Cardiac fibroblast (primary cell): ENCODE results near the gene CELSR1.

Experiments used
- DNase-seq, 2 donors: peaks; one replicate each; pipeline versions ENCODE4 v3.0.0 to v3.0.0-alpha.2; 2010; ENCODE audit warnings: low read depth in 2 of 2
- H3K4me3 ChIP-seq, 2 donors: replicated peaks in 1 of 2; 1 replicate in 1 of 2; 2 replicates in 1 of 2; pipeline ENCODE4 v1.5.1; 2011; ENCODE audit warnings: low read depth in 2 of 2, low read length in 2 of 2, mild to moderate bottlenecking in 2 of 2, moderate library complexity in 1 of 2
- TF ChIP-seq, protein P1 (sequence below): IDR thresholded peaks from one replicate; pipeline ENCODE4 v1.5.1; 2011; ENCODE audit warnings: low read depth, mild to moderate bottlenecking, low read length, inconsistent platforms

CELSR1 gene

DNA sequence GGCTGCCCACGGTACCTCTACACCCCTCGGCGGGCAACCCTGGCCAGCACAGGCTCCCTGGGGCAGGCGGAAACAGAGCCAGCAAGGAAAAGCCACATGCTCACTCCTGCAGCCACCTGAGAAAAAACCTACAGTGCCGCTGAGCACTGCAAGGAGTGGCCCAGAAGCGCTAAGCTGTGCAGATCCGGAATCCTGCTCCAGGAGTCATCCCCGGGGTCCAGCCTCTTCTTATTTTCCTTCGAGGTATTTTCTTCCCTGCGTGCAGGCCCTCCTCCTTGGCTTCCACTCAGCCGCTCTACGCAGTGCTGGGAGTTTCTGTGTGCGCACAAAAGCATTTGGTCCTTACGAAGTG, 120.9 kb downstream of the CELSR1 start:
- TF ChIP-seq, protein P1, sequence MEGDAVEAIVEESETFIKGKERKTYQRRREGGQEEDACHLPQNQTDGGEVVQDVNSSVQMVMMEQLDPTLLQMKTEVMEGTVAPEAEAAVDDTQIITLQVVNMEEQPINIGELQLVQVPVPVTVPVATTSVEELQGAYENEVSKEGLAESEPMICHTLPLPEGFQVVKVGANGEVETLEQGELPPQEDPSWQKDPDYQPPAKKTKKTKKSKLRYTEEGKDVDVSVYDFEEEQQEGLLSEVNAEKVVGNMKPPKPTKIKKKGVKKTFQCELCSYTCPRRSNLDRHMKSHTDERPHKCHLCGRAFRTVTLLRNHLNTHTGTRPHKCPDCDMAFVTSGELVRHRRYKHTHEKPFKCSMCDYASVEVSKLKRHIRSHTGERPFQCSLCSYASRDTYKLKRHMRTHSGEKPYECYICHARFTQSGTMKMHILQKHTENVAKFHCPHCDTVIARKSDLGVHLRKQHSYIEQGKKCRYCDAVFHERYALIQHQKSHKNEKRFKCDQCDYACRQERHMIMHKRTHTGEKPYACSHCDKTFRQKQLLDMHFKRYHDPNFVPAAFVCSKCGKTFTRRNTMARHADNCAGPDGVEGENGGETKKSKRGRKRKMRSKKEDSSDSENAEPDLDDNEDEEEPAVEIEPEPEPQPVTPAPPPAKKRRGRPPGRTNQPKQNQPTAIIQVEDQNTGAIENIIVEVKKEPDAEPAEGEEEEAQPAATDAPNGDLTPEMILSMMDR, result no peak
- no peak for DNase-seq
- H3K4me3 ChIP-seq, result no peak overlapping the region

DNA sequence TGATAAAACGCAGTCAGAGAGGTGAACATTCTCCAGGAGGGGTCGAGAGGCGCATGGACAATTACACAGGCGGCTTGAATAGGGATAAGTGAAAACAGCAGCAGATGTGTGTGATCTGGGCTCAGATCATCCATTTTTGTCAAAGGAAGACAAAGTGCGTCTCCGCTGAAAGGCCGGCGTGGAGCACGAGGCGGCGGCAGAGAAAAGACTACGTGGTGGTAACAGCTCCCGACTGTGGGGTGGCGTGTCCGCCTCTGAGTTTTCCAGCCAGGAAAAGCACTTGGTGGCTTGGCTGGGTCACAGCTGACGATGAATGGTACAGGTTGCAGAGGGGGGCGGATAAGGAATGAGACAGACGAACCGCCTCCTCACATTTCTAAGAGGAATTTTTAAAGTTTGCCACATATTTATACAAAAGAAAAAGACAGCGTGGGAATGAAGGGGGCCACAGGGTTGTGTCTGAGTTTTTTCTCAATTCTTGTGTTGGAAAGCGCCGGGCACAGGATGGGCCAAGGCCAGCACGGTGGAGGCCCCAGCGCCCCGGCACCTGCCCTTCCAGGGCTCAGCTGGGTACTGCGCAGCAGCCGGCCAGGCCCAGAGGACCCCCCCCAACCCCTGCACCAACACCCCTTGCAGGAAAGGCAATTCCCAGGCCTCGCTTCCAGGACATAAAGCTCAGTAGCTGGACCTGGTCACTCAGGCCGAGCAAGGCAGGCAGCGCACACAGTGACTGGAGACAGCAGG, 121.5 kb downstream of the CELSR1 start:
- TF ChIP-seq, protein P1, result no peak
- H3K4me3 ChIP-seq, result no peak overlapping the region
- no peak for DNase-seq

DNA sequence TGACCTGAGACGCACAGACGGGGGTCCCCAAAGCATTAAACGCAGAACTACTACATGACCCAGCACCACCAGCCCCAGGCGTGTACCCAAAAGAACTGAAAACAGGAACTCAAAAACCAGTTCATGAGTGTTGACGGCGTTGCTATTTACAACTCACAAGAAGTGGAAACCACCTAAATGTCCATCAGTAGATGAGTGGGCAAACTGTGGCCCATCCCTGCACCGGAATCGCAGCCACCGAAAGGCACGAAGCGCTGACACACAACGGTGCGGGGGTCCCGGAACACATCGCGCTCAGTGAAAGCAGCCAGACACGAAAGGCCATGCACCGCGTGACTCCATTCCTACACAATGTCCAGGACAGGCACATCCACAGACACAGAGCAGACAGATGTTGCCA, 122.7 kb downstream of the CELSR1 start:
- no peak overlapping the region for H3K4me3 ChIP-seq
- TF ChIP-seq, protein P1, result no peak
- DNase-seq, result no peak

DNA sequence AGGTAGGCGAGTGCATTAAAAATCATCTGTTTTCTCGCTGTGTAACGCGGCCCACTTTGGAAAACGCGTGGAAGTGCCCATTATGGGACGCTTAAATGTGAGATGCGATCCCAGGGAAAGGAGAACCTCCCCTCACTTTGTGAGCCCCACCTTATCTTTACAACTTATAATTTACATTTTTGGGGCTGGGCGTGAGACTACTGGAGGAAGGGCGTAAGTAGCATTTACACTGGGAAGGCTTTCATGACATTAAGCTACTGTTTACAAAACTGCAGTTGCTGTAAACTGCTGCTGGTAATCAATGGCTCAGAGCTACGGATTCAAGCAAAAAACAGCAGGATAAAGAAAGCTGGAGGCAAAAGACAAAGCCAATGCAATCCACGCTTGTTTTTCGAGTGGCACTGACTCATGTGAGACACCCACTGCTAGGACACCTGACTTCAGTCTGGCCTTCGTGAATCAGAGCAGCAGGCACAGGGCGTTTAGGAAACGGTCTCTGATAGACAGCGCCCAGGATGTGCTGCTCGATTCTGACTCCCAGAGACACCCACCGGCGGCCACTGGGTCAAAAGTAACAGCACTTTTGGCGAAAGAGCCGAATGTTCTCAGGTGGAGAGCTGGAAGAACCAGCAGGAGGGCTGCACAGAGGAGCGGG, 123.6 kb downstream of the CELSR1 start:
- no peak overlapping the region for H3K4me3 ChIP-seq
- TF ChIP-seq, protein P1, result no peak
- DNase-seq, result no peak

DNA sequence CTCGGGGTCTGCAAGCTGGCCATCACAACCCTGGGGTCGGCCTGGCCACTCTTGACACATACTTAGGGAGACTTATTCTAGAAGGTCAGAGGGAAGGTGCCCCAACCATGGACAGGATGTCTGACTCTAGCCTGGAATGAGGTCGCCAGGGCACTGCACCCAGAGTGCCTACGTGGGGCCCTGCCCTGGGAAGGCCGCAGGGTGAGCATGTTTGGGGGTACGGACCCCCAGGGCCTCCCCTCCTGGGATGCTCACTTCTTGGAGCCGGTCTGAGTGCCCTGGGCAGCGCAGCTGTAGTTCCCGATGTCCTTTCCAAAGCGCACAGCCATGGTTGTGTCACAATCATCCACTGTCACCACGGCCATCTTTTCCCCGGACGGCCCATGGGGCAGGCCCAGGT, 126.1 kb downstream of the CELSR1 start:
- no peak overlapping the region for H3K4me3 ChIP-seq
- TF ChIP-seq, protein P1, result no peak
- DNase-seq, result no peak

DNA sequence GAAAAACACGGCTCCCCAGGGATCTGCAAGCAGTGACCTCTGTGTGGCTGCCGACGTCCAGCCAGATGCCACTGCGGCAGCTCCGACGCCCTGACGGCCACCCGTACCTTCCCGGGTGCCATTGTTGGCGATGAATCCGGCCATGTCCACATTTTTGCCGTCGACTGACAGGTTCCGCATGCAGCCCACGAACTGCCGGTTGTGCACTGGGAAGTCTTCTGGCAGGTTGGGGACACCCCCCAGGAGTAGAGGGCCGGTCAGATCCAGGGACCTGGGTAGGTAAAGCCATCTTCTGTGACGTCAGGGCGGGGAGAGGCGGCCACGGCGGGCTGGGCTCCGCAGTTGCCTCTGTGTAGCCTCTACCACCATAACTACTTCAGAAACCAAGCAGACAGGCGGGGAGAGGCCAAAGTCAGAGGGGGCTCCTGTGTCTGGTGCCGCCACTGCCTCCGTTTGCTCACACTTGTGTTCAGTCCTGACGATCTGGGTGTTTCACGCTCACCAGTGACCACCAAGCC, 127.1 kb downstream of the CELSR1 start:
- no peak overlapping the region for H3K4me3 ChIP-seq
- TF ChIP-seq, protein P1, result no peak
- DNase-seq, result no peak
